GM23248 (cell line): ENCODE results near the gene CD1E.

Experiments
- EZH2 ChIP-seq: fragments of 200-600 bp; sonication (generic); IDR thresholded peaks from 2 replicates; pipeline ENCODE4 v1.6.1; 2018; ENCODE audit warnings: antibody characterized with exemption, mild to moderate bottlenecking; ENCODE audit not compliant: insufficient read depth, poor library complexity, severe bottlenecking
- EZH2phosphoT487 ChIP-seq: fragments of 200-600 bp; sonication (generic); IDR thresholded peaks from 2 replicates; pipeline ENCODE4 v1.6.1; 2018; ENCODE audit warnings: antibody characterized with exemption, moderate library complexity, mild to moderate bottlenecking, low read depth; ENCODE audit not compliant: insufficient read depth

DNA sequence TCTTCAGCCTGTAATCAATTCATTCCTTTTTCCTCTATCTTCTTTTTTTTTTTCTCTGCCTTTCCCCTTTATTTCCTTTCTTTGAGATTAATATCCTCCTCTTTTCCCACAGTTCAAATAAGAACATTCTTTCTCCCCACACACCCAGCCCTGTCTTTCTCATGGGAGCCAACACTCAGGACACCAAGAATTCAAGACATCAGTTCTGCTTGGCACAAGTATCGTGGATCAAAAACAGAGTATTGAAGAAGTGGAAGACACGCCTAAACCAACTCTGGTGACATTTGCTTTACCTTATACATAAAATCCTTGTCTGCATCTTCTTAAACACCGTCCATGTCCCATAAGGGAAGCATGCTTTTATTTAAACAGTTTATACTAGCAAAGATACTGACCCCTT lies 2.9 kb downstream of the CD1E start:
- TF ChIP-seq EZH2 (no peak), EZH2phosphoT487 (no peak)
